HUES64 (cell line): ENCODE results near the gene MBP.

Experiments
- H3K27ac ChIP-seq: 2 replicates; pipeline ENCODE4 v1.7.0; 2013; ENCODE audit warnings: low read depth, low read length, inconsistent platforms
- H3K27me3 ChIP-seq: 2 replicates; pipeline ENCODE4 v1.6.1; 2013; ENCODE audit warnings: mild to moderate bottlenecking, low read length; ENCODE audit not compliant: insufficient read depth
- H3K36me3 ChIP-seq: 2 replicates; pipeline ENCODE4 v1.6.1; 2013; ENCODE audit warnings: mild to moderate bottlenecking, low read length; ENCODE audit not compliant: insufficient read depth
- H3K4me1 ChIP-seq: 2 replicates; pipeline ENCODE4 v1.6.1; 2013; ENCODE audit warnings: mild to moderate bottlenecking, low read length, moderate library complexity; ENCODE audit not compliant: insufficient read depth
- H3K4me3 ChIP-seq: 2 replicates; pipeline ENCODE4 v1.5.1; 2013; ENCODE audit warnings: mild to moderate bottlenecking, low read length, moderate library complexity
- H3K9ac ChIP-seq: 2 replicates; pipeline ENCODE4 v1.6.1; 2013; ENCODE audit warnings: mild to moderate bottlenecking, low read depth, low read length
- H3K9me3 ChIP-seq: 2 replicates; pipeline ENCODE4 v1.6.1; 2013; ENCODE audit warnings: low read depth, low read length; ENCODE audit not compliant: insufficient read depth
- WGBS: fragments of 150-250, 120-280 bp; methylation state at CpG from one replicate; pipeline ENCODE4 v1.1.7; 2013; ENCODE audit warnings: missing lambda C conversion rate; 5-methylcytosine and 5-hydroxymethylcytosine counted together

MBP gene

DNA sequence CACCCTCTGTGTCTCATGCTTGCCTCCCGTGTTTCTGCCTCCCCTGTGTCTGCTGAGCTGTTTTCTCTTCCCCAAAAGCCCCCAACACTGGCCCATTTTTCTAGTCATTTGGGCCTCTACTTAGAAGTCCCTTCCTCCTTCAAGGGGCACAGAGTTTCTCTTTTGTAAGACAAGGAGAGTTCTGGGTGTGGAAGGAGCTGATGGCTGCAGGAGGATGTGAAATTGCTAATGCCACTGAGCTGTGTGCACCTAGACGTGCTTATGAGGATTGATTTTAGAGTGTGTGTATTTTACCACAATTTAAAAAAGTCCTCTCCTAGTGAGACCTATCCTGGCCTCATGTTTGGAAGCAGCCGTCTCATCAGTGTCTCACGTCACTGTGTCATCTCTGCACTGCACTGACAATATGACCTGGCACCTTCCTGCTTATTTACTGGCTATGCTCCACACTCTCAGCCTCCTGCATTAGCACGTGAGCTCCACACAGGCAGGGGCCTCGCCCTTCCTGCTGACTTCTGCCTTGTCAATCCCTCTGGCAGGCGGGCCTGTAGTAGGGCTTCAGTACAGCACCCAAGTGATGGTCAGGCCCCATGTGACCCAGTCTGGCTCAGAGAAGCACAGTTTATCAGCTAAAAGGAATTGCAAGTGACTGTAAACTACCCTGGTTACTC, 8.0 kb upstream of the MBP start:
- H3K36me3 ChIP-seq, result no peaks in the 10 kb centered on the region
- peaks cover 26% of the 10 kb centered on the region for H3K9me3 ChIP-seq
- no peaks in the 10 kb centered on the region; the same call in 1 of the 2 replicates for H3K27me3 ChIP-seq
- H3K27ac ChIP-seq, result no peak overlapping the region
- H3K9ac ChIP-seq, result no peak overlapping the region
- no peak overlapping the region for H3K4me3 ChIP-seq
- 85% methylated on average over 7 of the region's 7 CpGs for WGBS
- H3K4me1 ChIP-seq, result no peaks in the 10 kb centered on the region

DNA sequence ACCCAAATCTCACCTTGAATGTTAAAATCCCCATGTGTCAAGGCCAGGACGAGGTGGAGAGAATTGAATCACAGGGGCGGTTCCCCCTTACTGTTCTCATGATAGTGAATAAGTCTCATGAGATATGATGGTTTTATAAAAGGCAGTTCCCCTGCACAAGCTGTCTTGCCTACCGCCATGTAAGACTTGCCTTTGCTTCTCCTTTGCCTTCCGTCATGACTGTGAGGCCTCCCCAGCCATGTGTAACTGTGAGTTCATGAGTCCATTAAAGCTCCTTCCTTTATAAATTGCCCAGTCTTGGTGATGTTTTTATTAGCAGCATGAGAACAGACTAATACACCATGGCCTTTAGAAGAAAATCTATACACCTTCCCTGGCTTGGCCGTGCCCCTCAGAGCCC, 7.4 kb upstream of the MBP start:
- no peak overlapping the region for H3K9ac ChIP-seq
- no peak overlapping the region for H3K4me3 ChIP-seq
- 92% methylated on average over 5 of the region's 5 CpGs for WGBS
- peaks cover 2% of the 10 kb centered on the region; the same call in 1 of the 2 replicates for H3K27me3 ChIP-seq
- H3K36me3 ChIP-seq, result no peaks in the 10 kb centered on the region
- no peaks in the 10 kb centered on the region for H3K4me1 ChIP-seq
- no peak overlapping the region for H3K27ac ChIP-seq
- peaks cover 26% of the 10 kb centered on the region for H3K9me3 ChIP-seq

DNA sequence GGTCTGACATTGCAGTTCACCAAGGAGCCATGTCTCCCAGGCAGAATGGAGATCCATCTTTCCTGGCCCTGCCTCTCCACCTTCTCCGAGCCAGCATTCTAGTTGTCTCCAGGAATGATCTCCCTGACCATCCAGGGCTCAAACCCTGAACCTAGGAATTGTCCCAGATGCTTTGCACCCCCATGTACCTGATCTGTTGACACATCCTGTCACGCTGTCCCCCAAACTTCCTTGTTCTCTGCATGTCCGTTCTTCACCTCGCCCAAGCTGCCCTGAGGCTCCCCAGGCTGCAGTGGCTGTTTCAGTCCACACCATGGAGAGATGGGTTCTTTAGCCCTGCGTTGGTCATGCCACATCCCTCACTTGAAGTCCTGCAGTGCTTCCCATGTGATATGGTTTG, 7.0 kb upstream of the MBP start:
- peaks cover 6% of the 10 kb centered on the region for H3K27me3 ChIP-seq
- no peak overlapping the region for H3K9ac ChIP-seq
- H3K36me3 ChIP-seq, result no peaks in the 10 kb centered on the region
- no peak overlapping the region for H3K27ac ChIP-seq
- WGBS, result 92% methylated on average over 5 of the region's 5 CpGs
- H3K4me1 ChIP-seq, result no peaks in the 10 kb centered on the region
- H3K4me3 ChIP-seq, result no peak overlapping the region
- peaks cover 22% of the 10 kb centered on the region for H3K9me3 ChIP-seq

GRCh38 chr18:77138270-77138669, 5.7 kb upstream of the MBP start:
- H3K27me3 ChIP-seq, result peaks cover 19% of the 10 kb centered on the region
- H3K4me3 ChIP-seq, result no peak overlapping the region
- WGBS, result 89% methylated on average over 9 of the region's 10 CpGs
- H3K27ac ChIP-seq, result no peak overlapping the region
- H3K4me1 ChIP-seq, result no peaks in the 10 kb centered on the region
- H3K36me3 ChIP-seq, result no peaks in the 10 kb centered on the region
- H3K9me3 ChIP-seq, result peaks cover 9% of the 10 kb centered on the region; the same call in 1 of the 2 replicates
- no peak overlapping the region for H3K9ac ChIP-seq

GRCh38 chr18:77137851-77138250, 5.3 kb upstream of the MBP start:
- H3K27ac ChIP-seq, result no peak overlapping the region
- H3K36me3 ChIP-seq, result no peaks in the 10 kb centered on the region
- WGBS, result 87% methylated on average over 9 of the region's 9 CpGs
- H3K9me3 ChIP-seq, result 0 out of 2 replicates have a peak, but pooled peaks cover 6% of the 10 kb centered on the region
- no peak overlapping the region for H3K4me3 ChIP-seq
- H3K27me3 ChIP-seq, result peaks cover 23% of the 10 kb centered on the region
- no peak overlapping the region for H3K9ac ChIP-seq
- H3K4me1 ChIP-seq, result no peaks in the 10 kb centered on the region

- 85% methylated on average over 15 of the region's 15 CpGs for WGBS
- Histone ChIP-seq H3K4me3 (no peak overlapping the region), H3K27me3 (peaks cover 31% of the 10 kb centered on the region), H3K9ac (no peak overlapping the region), H3K9me3 (0 out of 2 replicates have a peak, but pooled peaks cover under 1% of the 10 kb centered on the region), H3K4me1 (no peaks in the 10 kb centered on the region), H3K27ac (no peak overlapping the region), H3K36me3 (no peaks in the 10 kb centered on the region)
These were observed 4.5 kb upstream of the MBP start for GRCh38 chr18:77136871-77137665.

GRCh38 chr18:77136076-77136718, 3.6 kb upstream of the MBP start:
- Histone ChIP-seq H3K4me3 (no peak overlapping the region), H3K9ac (no peak overlapping the region), H3K27me3 (peaks cover 40% of the 10 kb centered on the region), H3K27ac (no peak overlapping the region), H3K4me1 (no peaks in the 10 kb centered on the region), H3K36me3 (no peaks in the 10 kb centered on the region), H3K9me3 (no peaks in the 10 kb centered on the region)
- WGBS, result 88% methylated on average over 8 of the region's 8 CpGs

DNA sequence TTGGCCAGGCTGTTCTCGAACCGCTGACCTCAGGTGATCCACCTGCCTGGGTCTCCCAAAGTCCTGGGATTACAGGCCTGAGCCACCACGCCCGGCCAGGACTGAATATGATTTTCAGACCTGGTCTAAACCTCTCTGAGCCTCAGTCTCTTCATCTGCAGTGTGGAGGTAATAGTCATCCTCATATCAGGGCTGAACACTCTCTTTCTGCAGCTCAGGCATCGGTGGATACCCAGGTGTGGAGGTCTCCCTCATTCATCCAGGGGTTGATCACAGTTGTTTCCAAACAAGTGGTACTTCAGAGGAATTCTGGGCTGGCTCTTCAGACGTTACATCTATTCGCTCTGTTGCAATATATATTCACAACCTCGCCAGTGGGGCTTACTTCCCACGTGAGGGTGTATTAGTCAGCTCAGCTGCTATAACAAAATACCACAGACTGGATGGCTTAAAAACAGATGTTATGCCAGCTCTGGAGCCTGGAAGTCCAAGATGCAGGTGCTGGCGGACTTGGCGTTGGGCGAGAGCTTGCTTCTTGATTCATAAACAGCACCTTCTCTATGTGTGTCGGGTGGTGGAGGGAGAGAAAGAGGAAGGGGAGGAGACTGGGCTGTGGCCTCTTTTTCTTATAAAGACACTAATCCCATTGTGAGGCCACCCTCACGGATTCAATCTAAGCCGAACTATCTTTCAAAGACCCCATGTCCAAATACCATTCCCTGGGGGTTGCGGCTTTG, 2.9 kb upstream of the MBP start:
- H3K27me3 ChIP-seq, result peaks cover 47% of the 10 kb centered on the region
- no peaks in the 10 kb centered on the region for H3K36me3 ChIP-seq
- no peaks in the 10 kb centered on the region for H3K9me3 ChIP-seq
- H3K4me1 ChIP-seq, result no peaks in the 10 kb centered on the region
- 91% methylated on average over 14 of the region's 16 CpGs for WGBS
- H3K9ac ChIP-seq, result no peak overlapping the region
- H3K4me3 ChIP-seq, result no peak overlapping the region
- H3K27ac ChIP-seq, result no peak overlapping the region

GRCh38 chr18:77134611-77135010, 2.0 kb upstream of the MBP start:
- no peaks in the 10 kb centered on the region for H3K36me3 ChIP-seq
- peaks cover 53% of the 10 kb centered on the region for H3K27me3 ChIP-seq
- H3K27ac ChIP-seq, result no peak overlapping the region
- no peaks in the 10 kb centered on the region for H3K9me3 ChIP-seq
- WGBS, result 94% methylated on average over 4 of the region's 4 CpGs
- no peak overlapping the region for H3K4me3 ChIP-seq
- H3K9ac ChIP-seq, result no peak overlapping the region
- no peaks in the 10 kb centered on the region for H3K4me1 ChIP-seq

DNA sequence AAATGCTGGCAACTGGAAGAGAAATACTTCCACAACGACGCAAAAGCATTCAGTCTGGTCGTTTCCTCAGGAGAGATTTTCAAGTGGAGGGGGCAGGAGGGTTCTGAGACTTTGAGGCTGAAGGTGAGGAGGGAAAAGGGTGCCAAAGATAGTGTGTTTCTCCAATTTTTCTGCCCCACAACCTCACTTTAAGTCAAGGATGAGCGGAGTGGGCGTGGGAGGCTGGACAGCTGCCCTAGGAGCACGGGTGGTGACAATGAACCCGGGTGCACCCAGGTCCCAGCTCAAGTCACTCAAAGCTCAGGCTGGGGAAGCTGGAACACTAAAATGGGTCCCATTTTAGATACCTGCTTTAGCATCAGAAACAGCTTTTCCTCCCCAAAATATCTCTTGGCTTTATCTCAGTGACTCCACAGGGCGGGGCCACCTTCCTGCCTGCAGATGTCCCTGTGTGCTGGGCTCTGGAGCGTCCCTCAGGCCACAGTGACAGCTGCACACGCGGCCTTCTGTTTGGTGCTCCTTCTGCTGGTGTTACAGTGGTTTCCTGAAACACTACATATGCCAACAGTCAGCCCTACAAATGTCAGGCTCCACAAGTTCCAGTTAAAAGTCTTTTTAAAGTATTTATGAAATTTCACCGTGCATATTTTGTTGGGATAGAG, 1.4 kb upstream of the MBP start:
- Histone ChIP-seq H3K9ac (no peak overlapping the region), H3K36me3 (no peaks in the 10 kb centered on the region), H3K27ac (no peak overlapping the region), H3K4me3 (peak overlapping the region; percentile 66; the same call in 1 of the 2 replicates), H3K27me3 (peaks cover 56% of the 10 kb centered on the region), H3K9me3 (no peaks in the 10 kb centered on the region), H3K4me1 (no peaks in the 10 kb centered on the region)
- WGBS, result 58% methylated on average over 12 of the region's 12 CpGs
